Keratinocyte (primary cell): ENCODE measurements around the gene MXRA5. TPM values are rescaled to one million over a fixed set of nuclear protein-coding genes. Genes with fewer than 3 reads are reported as not detected.
"Not testable (repeated sequence)": the region's sequence is repeated elsewhere in the genome, so short reads cannot be mapped to it uniquely, and the experiment has no call there.

Experiments
- DNase-seq: peaks from one replicate; pipeline ENCODE4 v3.0.0-alpha.2; 2011; ENCODE audit warnings: low read depth, missing footprints, low spot score
- FAIRE-seq: peaks from 2 replicates; lab custom pipeline; 2011; peaks lifted over from hg19 to GRCh38; lab: Jason Lieb, UNC
- H2AFZ ChIP-seq: 2 replicates; pipeline ENCODE4 v1.6.0; 2012; ENCODE audit warnings: low read length, control low read depth, inconsistent platforms; ENCODE audit not compliant: control insufficient read depth
- H3K27ac ChIP-seq: 2 replicates; pipeline ENCODE4 v1.5.1; 2011; ENCODE audit warnings: low read length; ENCODE audit not compliant: control insufficient read depth, insufficient read depth
- H3K27me3 ChIP-seq: 3 replicates; pipeline ENCODE4 v1.6.0; 2011; ENCODE audit warnings: low read length; ENCODE audit not compliant: control insufficient read depth, insufficient read depth; ENCODE audit errors: extremely low read depth
- H3K36me3 ChIP-seq, 2 experiments: 2 replicates in 1 of 2; 3 replicates in 1 of 2; pipeline ENCODE4 v1.5.1; 2011; ENCODE audit warnings: low read length in 2 of 2, mild to moderate bottlenecking in 1 of 2; ENCODE audit not compliant: control insufficient read depth in 2 of 2, insufficient read depth in 2 of 2; ENCODE audit errors: extremely low read depth in 1 of 2
- H3K4me1 ChIP-seq: 3 replicates; pipeline ENCODE4 v1.5.1; 2011; ENCODE audit warnings: low read length; ENCODE audit not compliant: control insufficient read depth, insufficient read depth; ENCODE audit errors: extremely low read depth
- H3K4me2 ChIP-seq: 3 replicates; pipeline ENCODE4 v1.6.0; 2011; ENCODE audit warnings: low read depth, low read length; ENCODE audit not compliant: control insufficient read depth, insufficient read depth; ENCODE audit errors: extremely low read depth
- H3K4me3 ChIP-seq, 3 experiments: fragments of 200-600 bp in 1 of 3; sonication (generic) in 1 of 3; 2 replicates in 2 of 3; 3 replicates in 1 of 3; pipeline ENCODE4 v1.5.1; 2011 to 2016; ENCODE audit warnings: low read length in 3 of 3, mild to moderate bottlenecking in 3 of 3, control low read depth in 2 of 3, inconsistent platforms in 1 of 3, low read depth in 1 of 3, mixed read lengths in 1 of 3, mixed run types in 1 of 3, moderate library complexity in 1 of 3; ENCODE audit not compliant: control insufficient read depth in 2 of 3, insufficient read depth in 2 of 3; ENCODE audit errors: extremely low read depth in 1 of 3
- H3K79me2 ChIP-seq: 2 replicates; pipeline ENCODE4 v1.6.0; 2012; ENCODE audit warnings: low read length; ENCODE audit not compliant: control insufficient read depth, insufficient read depth
- H3K9ac ChIP-seq: 3 replicates; pipeline ENCODE4 v1.6.0; 2011; ENCODE audit warnings: low read length; ENCODE audit not compliant: control insufficient read depth, insufficient read depth; ENCODE audit errors: extremely low read depth
- H3K9me1 ChIP-seq: 3 replicates; pipeline ENCODE4 v1.6.0; 2011; ENCODE audit warnings: low read length; ENCODE audit not compliant: control insufficient read depth, insufficient read depth; ENCODE audit errors: extremely low read depth
- H3K9me3 ChIP-seq: 2 replicates; pipeline ENCODE4 v1.5.1; 2012; ENCODE audit warnings: low read depth, low read length; ENCODE audit not compliant: control insufficient read depth
- H4K20me1 ChIP-seq: 3 replicates; pipeline ENCODE4 v1.6.0; 2011; ENCODE audit warnings: low read length; ENCODE audit not compliant: control insufficient read depth, insufficient read depth; ENCODE audit errors: extremely low read depth
- EZH2 ChIP-seq: IDR thresholded peaks from one replicate; pipeline ENCODE4 v1.6.1; 2012; ENCODE audit warnings: inconsistent platforms, mild to moderate bottlenecking, low read length, moderate library complexity
- dilution Hi-C: fragments of 300-500 bp; cut with MboI; formaldehyde crosslinking; loops from one replicate; pipeline ENCODE4 v1.7.0; 2020; ENCODE audit warnings: low sequenced_read_pairs; ENCODE audit not compliant: extremely low pct_ligation_motif_present
- polyA plus RNA-seq, 5 experiments: library from polyadenylated mRNA; depleted of rRNA in 3 of 5; stranded (reverse) in 3 of 5; stranded (forward) in 1 of 5; unstranded in 1 of 5; fragments of >200 nt; gene quantifications; 1 replicate in 1 of 5; 2 replicates in 3 of 5; 3 replicates in 1 of 5; pipeline versions ENCODE4 v1.2.1 to v1.2.3, GENCODE V29; 2011 to 2012; ENCODE audit warnings: missing spikeins in 2 of 5, low read depth in 1 of 5, low replicate concordance in 1 of 5
- TF ChIP-seq, protein P1 (sequence below), 3 experiments: IDR thresholded peaks in 1 of 3; conservative IDR thresholded peaks in 1 of 3; optimal IDR thresholded peaks in 1 of 3; 2 replicates in 2 of 3; 3 replicates in 1 of 3; pipeline versions ENCODE3 to v1.5.1; 2011; ENCODE audit warnings: low read length in 3 of 3, mild to moderate bottlenecking in 3 of 3, moderate library complexity in 2 of 3, control low read depth in 1 of 3, inconsistent platforms in 1 of 3; ENCODE audit not compliant: insufficient read depth in 2 of 3; ENCODE audit errors: extremely low read depth in 1 of 3

Gene MXRA5
- polyA plus RNA-seq, 1 donor (not counting 4 experiments of a cell fraction or from before 2014, with no cell fraction given), result 6.5 TPM

DNA sequence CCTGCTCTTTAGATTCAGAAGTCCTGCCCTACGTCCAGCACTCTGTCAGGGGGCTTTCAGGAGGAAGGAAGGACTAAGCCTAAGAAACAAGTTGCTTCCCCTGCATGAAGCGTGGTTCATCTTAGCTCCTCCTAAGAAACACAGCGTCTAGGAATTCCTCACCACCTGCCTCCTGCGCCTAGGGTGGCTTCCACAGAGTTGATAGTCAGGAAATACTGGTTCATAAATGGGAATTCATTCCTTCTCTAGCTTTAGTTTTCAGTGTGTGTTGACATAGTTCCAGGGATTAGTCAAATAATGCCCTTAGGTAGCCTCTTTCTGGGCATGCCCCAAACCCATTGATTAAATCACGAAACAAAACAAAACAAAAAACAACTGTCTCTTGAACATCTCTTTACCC lies 1.7 kb upstream of the MXRA5 start:
- Histone ChIP-seq H3K27me3 (peaks cover 14% of the 10 kb centered on the region), H3K27ac (no peak overlapping the region), H3K4me1 (peaks cover 7% of the 10 kb centered on the region), H2AFZ (no peak overlapping the region), H3K36me3 (no peaks in the 10 kb centered on the region), H3K4me2 (no peak overlapping the region), H4K20me1 (no peaks in the 10 kb centered on the region), H3K9me1 (no peaks in the 10 kb centered on the region), H3K9me3 (peaks cover 4% of the 10 kb centered on the region), H3K9ac (no peak overlapping the region), H3K4me3 (no peak overlapping the region), H3K79me2 (no peaks in the 10 kb centered on the region)
- no peak for FAIRE-seq
- TF ChIP-seq, protein P1, sequence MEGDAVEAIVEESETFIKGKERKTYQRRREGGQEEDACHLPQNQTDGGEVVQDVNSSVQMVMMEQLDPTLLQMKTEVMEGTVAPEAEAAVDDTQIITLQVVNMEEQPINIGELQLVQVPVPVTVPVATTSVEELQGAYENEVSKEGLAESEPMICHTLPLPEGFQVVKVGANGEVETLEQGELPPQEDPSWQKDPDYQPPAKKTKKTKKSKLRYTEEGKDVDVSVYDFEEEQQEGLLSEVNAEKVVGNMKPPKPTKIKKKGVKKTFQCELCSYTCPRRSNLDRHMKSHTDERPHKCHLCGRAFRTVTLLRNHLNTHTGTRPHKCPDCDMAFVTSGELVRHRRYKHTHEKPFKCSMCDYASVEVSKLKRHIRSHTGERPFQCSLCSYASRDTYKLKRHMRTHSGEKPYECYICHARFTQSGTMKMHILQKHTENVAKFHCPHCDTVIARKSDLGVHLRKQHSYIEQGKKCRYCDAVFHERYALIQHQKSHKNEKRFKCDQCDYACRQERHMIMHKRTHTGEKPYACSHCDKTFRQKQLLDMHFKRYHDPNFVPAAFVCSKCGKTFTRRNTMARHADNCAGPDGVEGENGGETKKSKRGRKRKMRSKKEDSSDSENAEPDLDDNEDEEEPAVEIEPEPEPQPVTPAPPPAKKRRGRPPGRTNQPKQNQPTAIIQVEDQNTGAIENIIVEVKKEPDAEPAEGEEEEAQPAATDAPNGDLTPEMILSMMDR (optimal IDR thresholded peaks at IDR 0.05 in 1 of 3, IDR thresholded peaks at IDR 0.05 in 1 of 3, conservative IDR thresholded peaks at IDR 0.05 in 1 of 3; ENCODE audit: extremely low read depth in 1 of 3, insufficient read depth in 2 of 3, low read length in 3 of 3), result no peak
- TF ChIP-seq EZH2, result no peak
- no peak for DNase-seq
- dilution Hi-C loops, result no loop called here

DNA sequence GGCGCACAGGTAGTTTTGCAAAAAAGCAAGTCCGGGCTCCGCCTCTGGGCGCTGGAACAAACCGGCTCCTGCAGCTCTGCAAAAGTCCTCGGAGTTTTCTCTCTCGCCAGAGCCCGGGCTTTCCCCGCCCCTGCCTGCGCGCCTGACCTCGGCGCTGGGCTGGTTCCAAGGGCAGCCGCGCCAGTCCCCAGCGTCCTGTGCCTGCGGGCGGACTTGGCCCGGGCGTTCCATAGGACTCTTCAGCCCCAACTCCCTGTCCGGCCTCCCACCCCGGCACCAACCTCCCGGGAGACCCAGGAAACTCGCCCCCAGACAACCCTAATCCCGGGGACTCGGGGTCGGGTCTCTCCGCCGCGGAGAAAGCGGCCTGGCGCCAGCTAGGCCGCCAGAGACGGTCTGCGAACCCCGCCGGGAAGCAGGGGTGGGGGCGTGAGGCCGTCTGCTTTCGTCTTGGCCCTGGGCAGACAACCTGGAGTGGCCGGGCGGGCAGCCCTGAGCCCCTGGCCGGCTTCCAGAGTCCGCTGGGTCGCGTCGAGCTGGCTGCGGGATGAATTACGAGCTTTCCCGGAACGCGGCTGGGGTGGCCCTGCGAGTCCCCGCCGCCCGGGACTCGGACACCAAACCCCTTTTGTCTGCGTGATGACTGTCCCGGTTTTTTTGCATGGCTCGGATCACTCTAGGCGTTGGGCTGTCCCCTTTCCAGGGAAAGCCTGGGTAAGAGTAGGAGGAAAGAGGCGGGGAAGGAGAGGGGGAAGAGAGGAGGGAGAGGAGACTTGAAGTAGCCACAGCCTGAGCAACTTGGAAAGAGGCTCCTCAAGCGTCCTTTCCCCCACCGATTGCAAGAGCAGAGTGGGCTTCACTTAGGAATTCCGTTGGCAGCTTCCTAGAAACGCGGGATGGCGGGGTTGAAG lies 916 bp downstream of the MXRA5 start:
- Histone ChIP-seq H3K9ac (peak overlapping the region; percentile 56), H3K4me2 (peak overlapping the region; percentile 74), H3K27ac (no peak overlapping the region), H3K9me1 (no peaks in the 10 kb centered on the region), H3K9me3 (peaks cover 4% of the 10 kb centered on the region), H3K4me3 (peak overlapping the region; percentile 49 to 62 (median 59)), H4K20me1 (no peaks in the 10 kb centered on the region), H3K79me2 (no peaks in the 10 kb centered on the region), H3K4me1 (peaks cover 7% of the 10 kb centered on the region), H3K36me3 (no peaks in the 10 kb centered on the region), H2AFZ (peak overlapping the region; percentile 27), H3K27me3 (peaks cover 14% of the 10 kb centered on the region)
- no peak for DNase-seq
- dilution Hi-C loops, result no loop called here
- FAIRE-seq, result no peak
- TF ChIP-seq EZH2, result no peak
- TF ChIP-seq, protein P1 (optimal IDR thresholded peaks at IDR 0.05 in 1 of 3, IDR thresholded peaks at IDR 0.05 in 1 of 3, conservative IDR thresholded peaks at IDR 0.05 in 1 of 3; ENCODE audit: extremely low read depth in 1 of 3, insufficient read depth in 2 of 3, low read length in 3 of 3), result no peak

DNA sequence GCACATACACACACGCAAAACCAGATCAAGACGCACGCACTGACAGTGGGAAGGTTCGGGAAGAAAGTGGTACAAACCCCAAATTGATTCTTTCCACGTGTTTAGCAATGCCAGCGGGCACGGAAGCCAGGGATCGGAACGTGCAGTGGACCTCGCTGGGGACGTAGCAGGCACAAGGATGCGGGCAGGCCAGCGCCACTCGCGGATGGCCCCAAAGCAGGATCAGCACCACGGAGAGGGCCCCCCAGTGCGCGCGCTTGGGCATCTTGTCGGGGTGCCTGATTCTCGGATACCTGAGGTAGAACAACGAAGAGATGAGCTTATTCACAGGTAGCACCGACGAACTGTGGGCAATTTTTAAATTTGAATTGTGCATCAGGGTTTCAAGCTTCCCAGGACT lies 2.9 kb downstream of the MXRA5 start:
- H2AFZ ChIP-seq, H3K9me1 ChIP-seq, DNase-seq, H4K20me1 ChIP-seq, H3K79me2 ChIP-seq, H3K4me1 ChIP-seq, H3K9me3 ChIP-seq, H3K4me2 ChIP-seq, H3K4me3 ChIP-seq, H3K27ac ChIP-seq, FAIRE-seq, dilution Hi-C loops, H3K9ac ChIP-seq, H3K36me3 ChIP-seq: not testable (repeated sequence)
- peaks cover 14% of the 10 kb centered on the region for H3K27me3 ChIP-seq
